GM08714 (cell line): ENCODE measurements around the gene PPM1J.

ENCODE experiments used
- H3K4me3 ChIP-seq: fragments of 200-500 bp; sonication (Bioruptor generic); 2 replicates; pipeline ENCODE4 v1.5.1; 2014; ENCODE audit warnings: mild to moderate bottlenecking, low read length, inconsistent platforms
- ZNF274 ChIP-seq: IDR thresholded peaks from 2 replicates; pipeline ENCODE4 v1.6.1; 2012; ENCODE audit warnings: mild to moderate bottlenecking, low read depth, low read length

PPM1J gene

DNA sequence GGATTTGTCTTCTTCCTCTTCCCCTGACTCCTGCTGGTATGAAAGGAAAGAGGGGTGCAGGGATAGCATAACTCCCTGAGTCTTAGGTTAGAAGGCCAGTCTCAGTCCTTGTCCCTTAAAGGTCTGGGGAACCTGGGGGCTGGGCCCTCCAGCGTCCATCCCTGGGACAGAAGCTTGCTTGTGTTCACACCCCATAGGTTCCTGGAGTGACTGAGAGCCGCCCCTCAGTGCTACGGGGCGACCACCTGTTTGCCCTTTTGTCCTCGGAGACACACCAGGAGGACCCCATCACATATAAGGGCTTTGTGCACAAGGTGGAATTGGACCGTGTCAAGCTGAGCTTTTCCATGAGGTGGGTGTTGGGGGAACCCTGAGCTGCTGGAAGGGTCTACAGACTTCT, 21.3 kb downstream of the PPM1J start:
- H3K4me3 ChIP-seq = no peak overlapping the region
- no peak for TF ChIP-seq ZNF274

DNA sequence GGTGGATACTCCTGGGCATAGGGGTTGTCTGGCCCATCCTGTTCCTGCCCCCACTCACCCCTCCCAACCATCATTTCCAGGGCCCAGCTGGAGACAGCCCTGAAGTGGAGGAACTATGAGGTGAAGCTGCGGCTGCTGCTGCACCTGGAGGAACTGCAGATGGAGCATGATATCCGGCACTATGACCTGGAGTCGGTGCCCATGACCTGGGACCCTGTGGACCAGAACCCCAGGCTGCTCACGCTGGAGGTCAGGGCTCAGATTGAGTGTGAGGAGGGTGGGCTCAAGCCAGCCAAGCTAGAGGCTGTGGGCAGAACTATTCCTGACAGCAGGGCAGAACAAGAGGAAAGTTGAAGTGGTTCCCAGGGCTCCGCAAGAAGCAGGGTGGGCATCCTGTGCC, 22.5 kb downstream of the PPM1J start:
- TF ChIP-seq ZNF274 = no peak
- H3K4me3 ChIP-seq = no peak overlapping the region

DNA sequence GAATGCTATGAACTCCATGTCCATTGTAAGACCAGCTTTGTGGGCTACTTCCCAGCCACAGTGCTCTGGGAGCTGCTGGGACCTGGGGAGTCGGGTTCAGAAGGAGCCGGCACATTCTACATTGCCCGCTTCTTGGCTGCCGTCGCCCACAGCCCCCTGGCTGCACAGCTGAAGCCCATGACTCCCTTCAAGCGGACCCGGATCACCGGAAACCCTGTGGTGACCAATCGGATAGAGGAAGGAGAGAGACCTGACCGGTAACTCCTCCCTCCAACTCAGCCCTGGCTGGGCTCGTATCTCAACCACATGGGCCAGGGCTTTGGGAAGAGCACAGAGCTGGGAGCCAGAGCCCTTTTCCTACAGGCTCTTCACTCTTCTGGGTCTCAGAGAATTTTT, 25.3 kb downstream of the PPM1J start:
- no peak overlapping the region for H3K4me3 ChIP-seq

DNA sequence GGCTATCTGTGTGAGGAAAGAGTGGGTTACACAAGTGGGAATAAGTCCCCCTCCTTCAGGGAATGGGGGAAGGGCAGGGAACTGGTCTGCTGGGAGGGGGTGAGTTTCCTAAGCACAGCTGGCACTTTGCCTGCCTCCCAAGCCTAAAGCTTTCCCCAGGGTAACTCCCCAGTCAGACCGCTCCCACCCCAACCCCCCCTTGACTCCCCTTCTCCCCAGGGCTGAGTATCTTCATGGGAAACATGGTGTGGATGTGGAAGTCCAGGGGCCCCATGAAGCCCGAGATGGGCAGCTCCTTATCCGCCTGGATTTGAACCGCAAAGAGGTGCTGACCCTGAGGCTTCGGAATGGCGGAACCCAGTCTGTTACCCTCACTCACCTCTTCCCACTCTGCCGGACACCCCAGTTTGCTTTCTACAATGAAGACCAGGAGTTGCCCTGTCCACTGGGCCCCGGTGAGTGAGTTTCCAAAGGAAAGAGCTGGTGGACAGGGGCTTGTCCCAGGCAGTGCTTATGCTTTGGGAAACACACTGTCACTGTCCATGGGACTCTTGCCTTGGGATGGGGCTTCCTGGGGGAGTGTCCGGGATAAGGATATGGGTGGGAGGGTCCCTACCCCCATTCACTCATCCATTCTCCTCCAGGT, 25.8 kb downstream of the PPM1J start:
- no peak for TF ChIP-seq ZNF274
- no peak overlapping the region for H3K4me3 ChIP-seq

More for the DNA sequence above, 25.3 kb downstream of the PPM1J start:
- TF ChIP-seq ZNF274 = no peak

DNA sequence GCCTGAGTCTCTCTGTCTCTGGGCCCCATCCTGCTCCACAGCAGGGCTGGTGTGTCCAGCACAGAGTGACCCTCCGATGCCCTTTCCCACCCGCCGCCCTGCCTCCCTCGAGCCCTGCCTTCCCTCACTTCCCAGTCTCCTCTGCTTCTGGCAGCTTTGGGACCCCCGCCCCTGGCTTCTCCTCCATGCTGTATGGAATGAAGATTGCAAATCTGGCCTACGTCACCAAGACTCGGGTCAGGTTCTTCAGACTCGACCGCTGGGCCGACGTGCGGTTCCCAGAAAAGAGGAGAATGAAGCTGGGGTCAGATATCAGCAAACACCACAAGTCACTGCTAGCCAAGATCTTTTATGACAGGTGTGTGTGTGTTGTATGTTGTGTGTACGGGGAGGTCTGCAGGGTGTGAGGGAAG, 26.3 kb downstream of the PPM1J start:
- H3K4me3 ChIP-seq = no peak overlapping the region
- TF ChIP-seq ZNF274 = no peak

DNA sequence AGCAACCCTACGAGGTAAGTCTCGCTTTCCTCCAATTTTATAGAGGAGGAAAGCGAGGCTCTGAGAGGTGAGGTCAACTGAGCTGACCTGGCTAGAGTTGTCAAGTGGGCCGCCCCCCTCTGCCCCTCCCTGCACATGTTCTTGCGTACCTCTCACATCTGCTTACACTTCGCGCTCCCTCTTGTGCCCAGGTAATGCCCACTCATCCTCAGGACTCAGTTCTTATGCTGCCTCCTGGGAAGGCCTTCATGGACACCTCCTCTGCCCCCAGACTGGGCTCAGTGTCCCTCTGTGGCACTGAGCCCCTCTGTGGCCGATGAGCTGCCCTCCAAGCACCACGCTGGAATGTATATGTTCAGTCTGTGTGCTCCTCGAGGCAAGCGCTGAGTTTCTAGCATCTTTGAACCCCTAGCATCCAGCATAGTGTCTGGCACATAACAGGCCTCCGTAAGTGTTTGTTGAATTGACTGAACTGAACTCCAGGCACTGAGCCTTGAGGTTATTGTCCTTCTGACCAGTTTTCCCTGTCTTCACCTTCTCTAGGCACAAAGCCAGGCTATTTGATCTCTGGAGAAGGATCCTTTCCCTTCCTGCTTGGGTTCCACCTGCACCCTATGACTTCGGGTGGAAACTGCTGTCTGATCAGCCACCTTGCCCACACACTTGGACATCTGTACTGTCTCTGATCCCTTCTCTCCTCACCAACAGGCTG, 27.2 kb downstream of the PPM1J start:
- no peak overlapping the region for H3K4me3 ChIP-seq
- no peak for TF ChIP-seq ZNF274

DNA sequence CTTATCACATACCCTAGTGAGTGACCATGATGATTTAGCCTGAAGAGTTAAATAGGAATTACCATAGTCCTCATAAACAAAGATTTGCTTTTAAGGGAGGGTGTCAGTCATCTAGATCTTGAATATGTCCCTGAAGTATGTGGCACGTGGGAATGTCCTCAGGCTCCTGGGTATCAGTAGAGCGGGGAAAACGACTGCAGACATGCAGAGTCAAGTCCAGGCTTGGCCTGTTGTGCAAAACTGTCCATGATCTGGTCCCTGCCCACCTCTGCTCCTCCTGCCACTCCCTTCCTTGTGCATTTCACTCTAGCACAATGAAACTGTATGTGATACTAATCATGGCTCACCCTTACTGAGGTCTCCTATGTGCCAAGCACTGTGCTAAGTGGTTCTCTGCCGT, 27.8 kb downstream of the PPM1J start:
- TF ChIP-seq ZNF274 = no peak
- H3K4me3 ChIP-seq = no peak overlapping the region

DNA sequence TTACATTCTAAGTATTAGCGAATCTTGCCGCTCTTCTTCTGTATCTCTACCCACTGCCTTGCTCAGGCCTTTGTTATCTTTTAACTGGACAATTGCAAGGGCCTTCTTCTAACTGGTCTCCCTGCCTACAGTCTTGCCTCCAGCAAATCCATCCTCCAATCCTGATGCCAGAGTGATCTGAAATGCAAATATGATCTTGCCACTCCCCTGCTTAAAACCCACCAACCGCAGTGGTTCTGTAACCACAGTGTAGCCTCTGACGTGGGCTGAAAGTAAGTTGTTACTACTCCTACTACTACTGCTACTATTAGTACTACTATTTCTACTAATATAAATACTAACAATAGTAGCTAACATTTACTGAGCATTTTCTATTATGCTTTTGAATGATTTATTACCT, 28.3 kb downstream of the PPM1J start:
- H3K4me3 ChIP-seq = no peak overlapping the region
- TF ChIP-seq ZNF274 = no peak

DNA sequence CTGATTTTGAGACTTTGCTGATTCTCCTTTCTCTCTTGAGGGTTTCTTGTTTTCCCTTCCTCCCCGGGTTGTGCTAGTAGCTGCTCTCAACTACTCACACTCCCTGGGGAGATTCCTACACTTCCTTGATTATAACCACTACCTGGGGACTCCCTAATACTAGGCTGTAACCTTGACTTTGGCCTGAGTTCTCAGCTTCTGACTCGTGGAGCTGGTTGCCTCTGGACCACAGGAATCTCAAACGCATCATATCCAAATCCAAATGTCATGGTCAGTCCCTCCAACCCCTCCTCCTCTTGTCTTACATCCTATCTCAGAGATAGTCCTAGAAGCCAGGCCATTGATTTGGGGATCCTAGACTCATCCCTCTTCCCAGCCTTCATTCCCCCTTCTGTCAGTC, 28.7 kb downstream of the PPM1J start:
- H3K4me3 ChIP-seq = no peak overlapping the region
- TF ChIP-seq ZNF274 = no peak

DNA sequence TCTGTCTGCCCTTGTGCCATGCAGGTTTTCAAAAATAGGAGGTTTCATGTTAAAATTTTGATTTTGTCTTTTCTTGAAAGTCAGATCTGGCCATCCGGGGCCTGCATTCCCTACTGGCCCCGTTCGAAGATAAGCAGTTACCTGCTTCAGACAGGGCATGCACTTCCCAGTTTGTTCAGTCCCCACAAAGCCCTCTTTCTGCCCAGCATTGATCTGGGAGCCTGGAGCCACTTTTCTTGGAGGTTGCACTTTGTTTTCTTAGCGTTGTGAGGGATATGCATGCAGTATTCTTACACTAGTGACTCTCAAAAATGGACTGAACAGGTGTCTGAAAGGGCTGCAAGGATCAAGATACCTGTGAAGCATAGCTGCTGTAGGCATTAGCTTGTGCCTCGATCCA, 29.2 kb downstream of the PPM1J start:
- no peak overlapping the region for H3K4me3 ChIP-seq
- no peak for TF ChIP-seq ZNF274

DNA sequence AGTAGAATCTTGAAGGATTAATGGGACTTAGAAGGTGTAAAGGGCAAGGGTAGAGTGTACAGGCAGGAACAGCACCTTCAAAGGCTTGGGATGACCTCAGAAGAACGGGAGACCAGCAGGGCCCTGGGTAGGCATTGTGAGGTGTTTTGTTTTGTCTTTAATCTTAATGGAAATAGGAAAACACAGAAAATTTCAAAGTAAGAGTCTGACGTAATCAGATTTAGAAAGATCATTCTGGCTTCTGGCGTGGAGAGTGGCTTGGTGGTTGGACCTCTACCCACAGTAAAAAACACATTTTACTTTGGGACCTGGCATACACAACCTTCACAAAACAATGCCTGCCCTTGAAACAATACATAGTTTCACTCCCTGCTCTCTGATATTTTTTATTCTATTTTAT, 36.5 kb downstream of the PPM1J start:
- no peak for TF ChIP-seq ZNF274
- H3K4me3 ChIP-seq = no peak overlapping the region

DNA sequence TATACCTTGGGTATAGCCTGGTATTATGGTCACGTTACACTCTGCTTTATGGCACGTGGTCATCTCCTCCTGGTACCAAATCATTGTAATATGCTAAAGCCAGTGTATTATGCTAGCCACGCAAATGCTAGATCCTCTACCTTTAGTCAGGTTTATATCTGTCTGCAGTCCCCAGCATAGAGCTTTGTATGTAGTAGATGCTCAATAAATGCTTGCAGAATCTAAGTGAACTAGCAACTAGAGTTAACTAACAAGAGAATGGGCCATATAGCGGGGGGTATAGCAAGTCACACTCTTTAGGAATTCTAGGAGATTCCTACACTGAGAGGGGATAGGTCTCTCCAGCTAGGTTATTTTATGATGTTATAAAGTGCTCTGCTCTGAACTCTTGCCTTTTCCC, 37.6 kb downstream of the PPM1J start:
- no peak for TF ChIP-seq ZNF274
- no peak overlapping the region for H3K4me3 ChIP-seq

DNA sequence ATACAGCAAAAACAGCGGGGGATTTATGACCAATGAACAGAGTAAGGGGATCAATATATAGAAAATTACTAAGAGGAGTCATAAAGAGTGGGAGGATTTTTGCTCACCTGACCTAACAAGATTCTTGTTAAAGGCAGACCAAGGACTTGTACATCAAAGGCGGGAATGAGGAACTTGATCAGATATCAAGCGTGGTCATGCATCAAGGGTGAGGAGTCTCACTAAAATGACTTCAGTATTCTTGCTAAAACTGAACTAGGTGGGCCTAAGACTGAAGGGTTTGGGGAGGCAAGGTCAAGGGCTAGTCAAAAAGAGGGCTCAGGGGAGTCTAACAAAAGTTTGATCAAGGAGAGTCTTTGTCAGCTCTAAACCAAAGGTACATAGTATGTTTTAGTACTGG, 38.6 kb downstream of the PPM1J start:
- H3K4me3 ChIP-seq = no peak overlapping the region
- TF ChIP-seq ZNF274 = no peak

DNA sequence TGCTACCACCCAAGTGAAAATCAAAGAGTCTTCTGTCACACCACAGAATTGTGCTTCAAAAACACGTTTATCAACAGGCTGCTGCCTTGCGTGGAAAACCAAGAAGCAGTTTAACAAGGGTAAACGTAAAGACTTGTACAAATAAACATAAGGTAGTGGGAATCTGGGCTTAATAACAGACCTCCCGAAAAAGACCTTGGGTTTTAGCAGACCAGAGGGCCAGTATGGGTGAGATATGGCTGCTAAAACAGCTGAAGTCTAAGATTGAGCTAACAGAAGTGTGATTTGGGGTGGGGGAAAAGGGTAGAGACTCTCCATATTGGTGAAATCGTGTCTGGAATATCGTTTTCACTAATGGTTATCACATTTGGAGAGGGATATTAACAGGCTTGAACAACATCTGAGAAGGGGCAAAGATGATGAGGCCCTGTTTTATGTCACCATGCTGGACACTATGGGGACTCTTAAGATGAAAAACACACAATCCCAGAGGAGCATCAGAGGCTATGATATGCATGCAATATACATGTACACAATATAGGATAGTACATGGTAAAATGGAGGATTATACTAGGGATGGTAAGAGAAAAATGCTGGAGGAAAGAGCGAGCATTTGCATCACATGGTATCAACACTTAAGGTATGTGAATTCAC, 39.3 kb downstream of the PPM1J start:
- TF ChIP-seq ZNF274 = no peak
- H3K4me3 ChIP-seq = peak overlapping the region; percentile 76
